Endothelial cell of umbilical vein (primary cell): ENCODE measurements around the gene PARD6G. TPM values are rescaled to one million over a fixed set of nuclear protein-coding genes. Genes with fewer than 3 reads are reported as not detected.

Source experiments
- BruUV-seq: library from RNA; stranded (reverse); fragments of 400-500 nt; replicated peaks from 2 replicates; lab custom pipeline; 2021; lab: Mats Ljungman, UMichigan
- CTCF ChIA-PET: fragments of 300-600, 350-600 bp; sonication (Branson Sonifier 250); formaldehyde crosslinking; loops from one replicate; lab custom pipeline; 2021; ENCODE audit warnings: antibody characterized with exemption, inconsistent platforms; lab: Charles Lee
- POLR2A ChIA-PET: fragments of 300-600, 350-600 bp; sonication (Branson Sonifier 250); formaldehyde crosslinking; loops from one replicate; lab custom pipeline; 2021; ENCODE audit warnings: antibody characterized with exemption, inconsistent platforms; lab: Charles Lee
- DNase-seq: peaks from one replicate; pipeline ENCODE4 v3.0.0-alpha.2; 2011; ENCODE audit warnings: low read depth, low spot score
- FAIRE-seq: peaks from 2 replicates; lab custom pipeline; 2011; peaks lifted over from hg19 to GRCh38; lab: Jason Lieb, UNC
- H2AFZ ChIP-seq: 2 replicates; pipeline ENCODE4 v1.6.0; 2012; ENCODE audit warnings: low read depth, low read length, control low read depth, inconsistent platforms
- H3K27ac ChIP-seq: 2 replicates; pipeline ENCODE4 v1.5.1; 2011; ENCODE audit warnings: low read depth, mild to moderate bottlenecking, control low read depth, low read length, moderate library complexity; ENCODE audit not compliant: insufficient read depth
- H3K27me3 ChIP-seq, 2 experiments: 2 replicates each; pipeline versions ENCODE4 v1.6.0 to v1.6.1; 2011; ENCODE audit warnings: low read length in 2 of 2, mixed read lengths in 1 of 2; ENCODE audit not compliant: control insufficient read depth in 2 of 2, insufficient read depth in 2 of 2
- H3K36me3 ChIP-seq, 2 experiments: 2 replicates in 1 of 2; 3 replicates in 1 of 2; pipeline ENCODE4 v1.5.1; 2011; ENCODE audit warnings: low read length in 2 of 2, mild to moderate bottlenecking in 1 of 2, moderate library complexity in 1 of 2; ENCODE audit not compliant: control insufficient read depth in 2 of 2, insufficient read depth in 2 of 2; ENCODE audit errors: extremely low read depth in 1 of 2
- H3K4me1 ChIP-seq: 3 replicates; pipeline ENCODE4 v1.5.1; 2011; ENCODE audit warnings: mild to moderate bottlenecking, low read length; ENCODE audit not compliant: control insufficient read depth, insufficient read depth; ENCODE audit errors: extremely low read depth
- H3K4me2 ChIP-seq: 2 replicates; pipeline ENCODE4 v1.6.1; 2011; ENCODE audit warnings: low read length, control low read depth, mixed read lengths; ENCODE audit not compliant: insufficient read depth
- H3K4me3 ChIP-seq, 3 experiments: fragments of 200-600 bp in 1 of 3; sonication (generic), shearing (Covaris generic) in 1 of 3; replicated peaks in 1 of 3; 2 replicates each; pipeline ENCODE4 v1.5.1; 2011 to 2016; ENCODE audit warnings: control low read depth in 3 of 3, low read length in 3 of 3, mild to moderate bottlenecking in 2 of 3, inconsistent platforms in 1 of 3, low read depth in 1 of 3, moderate library complexity in 1 of 3; ENCODE audit not compliant: insufficient read depth in 1 of 3
- H3K79me2 ChIP-seq: 2 replicates; pipeline ENCODE4 v1.6.0; 2012; ENCODE audit warnings: low read length, inconsistent platforms; ENCODE audit not compliant: control insufficient read depth, insufficient read depth
- H3K9ac ChIP-seq: replicated peaks from 2 replicates; pipeline ENCODE3; 2011; ENCODE audit warnings: low read length, control low read depth; ENCODE audit not compliant: insufficient read depth; ENCODE audit errors: extremely low read depth
- H3K9me1 ChIP-seq: replicated peaks from 3 replicates; pipeline ENCODE4 v1.6.0; 2011; ENCODE audit warnings: mild to moderate bottlenecking, low read length; ENCODE audit not compliant: control insufficient read depth, insufficient read depth; ENCODE audit errors: extremely low read depth
- H3K9me3 ChIP-seq: replicated peaks from 2 replicates; pipeline ENCODE4 v1.5.1; 2012; ENCODE audit warnings: low read length, inconsistent platforms; ENCODE audit not compliant: control insufficient read depth, insufficient read depth
- H4K20me1 ChIP-seq: replicated peaks from 2 replicates; pipeline ENCODE3; 2011; ENCODE audit warnings: mild to moderate bottlenecking, low read length; ENCODE audit not compliant: control insufficient read depth, insufficient read depth; ENCODE audit errors: extremely low read depth
- CTCF ChIP-seq, 2 donors: IDR thresholded peaks; 1 replicate in 1 of 2; 2 replicates in 1 of 2; pipeline ENCODE4 v1.5.1; 2011; ENCODE audit warnings: low read length in 2 of 2, mild to moderate bottlenecking in 2 of 2, moderate library complexity in 2 of 2, control low read depth in 1 of 2, inconsistent platforms in 1 of 2, low read depth in 1 of 2; ENCODE audit not compliant: insufficient read depth in 1 of 2; ENCODE audit errors: extremely low read depth in 1 of 2
- EZH2 ChIP-seq: IDR thresholded peaks from 2 replicates; pipeline ENCODE4 v1.6.1; 2012; ENCODE audit warnings: borderline replicate concordance, low read depth, mild to moderate bottlenecking, moderate library complexity, low read length, inconsistent platforms; ENCODE audit not compliant: severe bottlenecking
- FOS ChIP-seq: IDR thresholded peaks from 2 replicates; pipeline ENCODE4 v1.6.1; 2011; ENCODE audit warnings: mild to moderate bottlenecking, low read length, moderate library complexity, borderline replicate concordance; ENCODE audit not compliant: insufficient read depth
- MAX ChIP-seq: IDR thresholded peaks from 2 replicates; pipeline ENCODE4 v1.6.1; 2011; ENCODE audit not compliant: insufficient read depth, insufficient read length
- MYC ChIP-seq: IDR thresholded peaks from one replicate; pipeline ENCODE4 v1.6.1; 2011; ENCODE audit warnings: mild to moderate bottlenecking, low read depth, low read length
- POLR2A ChIP-seq: IDR thresholded peaks from 2 replicates; pipeline ENCODE4 v1.6.1; 2012; ENCODE audit warnings: low read depth, mild to moderate bottlenecking, control low read depth, low read length
- POLR2AphosphoS5 ChIP-seq: IDR thresholded peaks from 2 replicates; pipeline ENCODE4 v1.6.1; 2012; ENCODE audit warnings: low read depth, mild to moderate bottlenecking, control low read depth, low read length, moderate library complexity; ENCODE audit not compliant: insufficient read depth
- dilution Hi-C: fragments of 300-500 bp; cut with MboI; formaldehyde crosslinking; loops from one replicate; pipeline ENCODE4 v1.15.0; 2019; ENCODE audit warnings: low sequenced_read_pairs; ENCODE audit not compliant: extremely low pct_ligation_motif_present
- intact Hi-C: fragments of 100-400 bp; cut with micrococcal nuclease; formaldehyde crosslinking; loops from one replicate; pipeline ENCODE4 v1.10.0; 2022
- polyA plus RNA-seq, 4 experiments: library from polyadenylated mRNA; depleted of rRNA in 3 of 4; stranded (reverse) in 3 of 4; unstranded in 1 of 4; fragments of >200 nt; gene quantifications; 2 replicates each; pipeline versions ENCODE4 v1.2.1 to v1.2.3, GENCODE V29; 2011 to 2012; ENCODE audit warnings: missing spikeins in 1 of 4
- total RNA-seq: library from RNA; stranded (reverse); gene quantifications from 2 replicates; pipeline ENCODE4 v1.2.3, GENCODE V29; 2021

The PARD6G gene
- total and polyA plus RNA-seq, 2 donors (not counting 3 experiments of a cell fraction or from before 2014, with no cell fraction given), result 1.2 to 1.8 TPM

- Histone ChIP-seq H3K36me3 (no peaks in the 10 kb centered on the region), H3K4me1 (no peaks in the 10 kb centered on the region), H3K27ac (no peak overlapping the region), H3K9ac (no peak overlapping the region), H3K4me2 (no peak overlapping the region), H3K27me3 (peaks cover 0 to 6% of the 10 kb centered on the region in 2 experiments), H4K20me1 (no peaks in the 10 kb centered on the region), H3K4me3 (no peak overlapping the region), H3K79me2 (no peaks in the 10 kb centered on the region), H3K9me1 (no peaks in the 10 kb centered on the region), H3K9me3 (no peaks in the 10 kb centered on the region), H2AFZ (no peak overlapping the region)
- dilution Hi-C loops (no loop called here), intact Hi-C loops (no loop called here)
- ChIA-PET POLR2A (no interaction called here), CTCF (no interaction called here)
- BruUV-seq, result no TSS peak
- FAIRE-seq, result no peak
- DNase-seq, result no peak
- TF ChIP-seq MAX, result no peak
- no peak for TF ChIP-seq FOS
- no peak for TF ChIP-seq MYC
- TF ChIP-seq POLR2A, result no peak
Observed at GRCh38 chr18:80194874-80195570, 52.3 kb downstream of the PARD6G start.

GRCh38 chr18:80193701-80194100 is 53.6 kb downstream of the PARD6G start:
- Histone ChIP-seq H3K36me3 (no peaks in the 10 kb centered on the region), H3K4me3 (no peak overlapping the region), H3K27me3 (peaks cover 0 to 6% of the 10 kb centered on the region in 2 experiments), H2AFZ (no peak overlapping the region), H3K4me2 (no peak overlapping the region), H3K79me2 (no peaks in the 10 kb centered on the region), H3K27ac (no peak overlapping the region), H3K9ac (no peak overlapping the region), H3K9me1 (no peaks in the 10 kb centered on the region), H4K20me1 (no peaks in the 10 kb centered on the region), H3K4me1 (no peaks in the 10 kb centered on the region), H3K9me3 (no peaks in the 10 kb centered on the region)
- ChIA-PET CTCF (no interaction called here), POLR2A (no interaction called here)
- intact Hi-C loops, result no loop called here
- BruUV-seq, result no TSS peak
- dilution Hi-C loops, result no loop called here
- TF ChIP-seq POLR2AphosphoS5 (no peak), EZH2 (no peak), CTCF (IDR thresholded peaks at IDR 0.05; ENCODE audit: extremely low read depth in 1 of 2, insufficient read depth in 1 of 2, low read depth in 1 of 2, low read length in 2 of 2) (no peak)
- FAIRE-seq (no peak), DNase-seq (peak; percentile 8)
